GM21423 (cell line): ENCODE data around the gene NXPH4.

Experiments
- ATAC-seq: cut with Tn5 transposase; IDR thresholded peaks from one replicate; pipeline ENCODE4 v1.9.1; 2021; ENCODE audit warnings: mild to moderate bottlenecking, moderate library complexity; ENCODE audit not compliant: unreplicated experiment

NXPH4 gene

DNA sequence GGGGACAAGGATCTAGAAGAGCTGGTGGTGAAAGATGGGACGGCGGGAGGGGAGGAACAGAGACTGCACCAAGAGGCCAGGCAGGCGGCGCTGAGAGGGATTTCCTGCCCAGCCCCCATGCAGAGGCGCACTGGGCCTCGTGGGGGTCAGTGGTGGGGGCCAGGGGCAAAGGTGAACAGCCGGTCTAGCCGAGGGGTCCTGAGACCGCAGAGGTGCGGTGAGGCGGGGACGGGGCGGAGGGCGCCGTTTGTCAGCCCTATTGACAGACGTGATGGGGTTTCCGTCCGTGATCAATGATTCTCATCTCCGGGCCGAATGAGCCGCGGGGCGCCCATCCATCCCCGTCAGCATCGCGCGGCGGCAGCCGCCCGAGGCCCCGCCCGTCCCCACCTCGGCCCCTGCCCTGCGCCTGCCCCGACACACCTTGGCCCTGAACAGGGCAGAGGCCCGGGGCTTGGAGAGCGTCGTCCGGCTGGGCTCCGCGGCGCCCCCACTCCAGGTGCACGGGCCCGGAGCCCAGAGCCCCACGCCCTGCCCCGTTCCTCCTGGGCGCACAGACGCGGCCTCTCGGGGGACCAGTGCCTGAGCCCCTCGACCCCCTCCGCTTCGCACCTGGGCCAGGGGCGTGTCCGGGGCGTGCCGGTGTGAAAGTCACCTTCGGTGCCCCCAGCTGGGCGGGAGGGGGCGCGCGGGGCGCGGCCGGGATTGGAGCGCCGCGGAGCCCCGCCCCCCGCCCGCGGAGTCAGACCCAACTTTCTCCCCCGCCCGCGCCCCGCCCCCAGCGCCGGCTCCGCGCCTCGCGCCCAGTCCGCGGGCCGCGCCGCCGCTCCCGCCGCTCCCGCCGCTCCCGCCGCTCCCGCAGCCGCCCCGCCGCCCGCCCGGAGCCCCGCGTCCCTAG, at the start of gene NXPH4:
Gene NXPH4, plus strand, starts transcription at position 781 of the 898 bp plus-strand sequence. CDS start 176 bp downstream, outside the sequence.
- no peak for ATAC-seq

DNA sequence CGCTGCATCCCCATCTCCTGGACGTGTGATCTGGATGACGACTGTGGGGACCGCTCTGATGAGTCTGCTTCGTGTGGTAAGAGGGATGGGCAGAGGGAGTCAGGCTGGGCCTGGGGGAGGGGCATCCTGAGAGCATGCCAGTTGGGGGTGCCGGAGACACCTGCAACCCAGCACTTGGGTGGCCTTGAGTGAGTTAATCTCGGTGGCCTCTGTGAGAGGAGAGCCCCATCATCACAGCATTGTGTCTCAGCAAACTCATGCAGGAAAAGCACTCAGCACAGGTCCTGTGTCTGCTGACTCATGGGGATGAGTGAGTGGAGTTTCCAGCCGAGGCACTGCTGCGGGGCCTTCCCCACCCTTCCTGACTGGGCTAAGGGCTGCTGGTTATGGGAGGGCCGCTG, 49.6 kb upstream of the NXPH4 start:
- ATAC-seq = no peak

DNA sequence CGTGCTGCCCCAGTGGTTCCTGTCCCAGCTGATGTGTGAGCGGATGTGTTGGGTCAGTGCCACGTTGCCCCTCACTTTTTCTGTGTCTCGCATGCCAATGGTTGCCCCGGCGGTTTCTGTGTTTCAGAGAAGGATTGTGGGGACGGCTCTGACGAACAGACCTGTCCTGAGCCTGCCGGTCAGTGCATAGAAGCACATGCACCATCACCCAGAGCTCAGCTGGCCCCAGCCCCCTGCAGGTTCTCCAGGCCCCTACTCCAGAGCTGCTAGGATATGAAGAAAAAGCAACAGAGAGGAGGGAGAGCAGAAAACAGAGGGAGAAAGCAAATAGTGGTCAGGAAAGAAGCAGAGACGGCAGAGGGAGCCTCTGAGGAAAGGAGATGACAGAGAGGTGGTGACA, 48.5 kb upstream of the NXPH4 start:
- no peak for ATAC-seq

DNA sequence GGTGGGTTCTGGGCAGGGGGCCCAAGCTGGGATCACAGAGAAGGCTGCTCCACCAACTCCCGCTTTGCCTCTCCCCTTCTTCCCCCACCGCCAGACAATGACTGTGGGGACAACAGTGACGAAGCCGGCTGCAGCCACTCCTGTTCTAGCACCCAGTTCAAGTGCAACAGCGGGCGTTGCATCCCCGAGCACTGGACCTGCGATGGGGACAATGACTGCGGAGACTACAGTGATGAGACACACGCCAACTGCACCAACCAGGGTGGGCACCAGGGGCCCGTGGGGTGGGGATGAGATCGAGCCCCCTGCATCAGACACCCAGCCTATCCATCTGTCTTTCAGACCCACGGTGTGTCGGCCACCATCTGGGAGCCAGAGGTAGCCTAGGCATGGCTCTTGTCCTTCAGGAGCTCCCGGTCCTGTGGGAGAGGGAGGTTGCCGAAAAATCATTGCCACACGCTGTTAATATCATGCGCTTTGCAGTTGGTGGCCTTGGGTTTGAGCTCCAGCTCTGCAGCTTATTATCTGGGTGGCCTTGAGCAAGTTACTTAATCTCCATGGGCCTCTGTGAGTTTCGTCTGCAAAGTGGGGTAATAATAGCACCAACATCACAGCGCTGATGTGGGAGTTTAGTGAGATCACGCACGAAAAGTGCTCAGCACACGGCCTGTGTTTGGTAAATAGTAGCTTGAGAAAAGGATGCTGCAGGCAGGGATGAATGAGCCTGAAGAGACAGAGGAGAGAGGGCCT, 47.4 kb upstream of the NXPH4 start:
- ATAC-seq = no peak

DNA sequence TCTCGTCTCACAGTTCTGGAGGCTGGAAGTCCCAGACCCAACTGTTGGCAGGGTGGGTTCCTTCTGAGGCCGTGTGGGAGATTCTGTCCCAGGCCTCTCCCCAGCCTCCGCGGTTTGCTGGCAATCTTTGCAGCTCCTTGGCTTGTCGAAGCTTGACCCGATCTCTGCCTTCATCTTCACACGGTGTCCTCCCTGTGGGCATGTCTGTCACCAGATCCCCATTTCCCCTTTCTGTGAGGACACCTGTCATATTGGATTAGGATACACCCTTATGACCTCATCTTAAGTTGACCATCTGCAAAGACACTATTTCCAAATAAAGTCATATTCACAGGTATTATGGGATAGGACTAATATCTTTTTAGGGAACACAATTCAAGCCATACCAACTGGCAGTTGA, 46.6 kb upstream of the NXPH4 start:
- no peak for ATAC-seq

DNA sequence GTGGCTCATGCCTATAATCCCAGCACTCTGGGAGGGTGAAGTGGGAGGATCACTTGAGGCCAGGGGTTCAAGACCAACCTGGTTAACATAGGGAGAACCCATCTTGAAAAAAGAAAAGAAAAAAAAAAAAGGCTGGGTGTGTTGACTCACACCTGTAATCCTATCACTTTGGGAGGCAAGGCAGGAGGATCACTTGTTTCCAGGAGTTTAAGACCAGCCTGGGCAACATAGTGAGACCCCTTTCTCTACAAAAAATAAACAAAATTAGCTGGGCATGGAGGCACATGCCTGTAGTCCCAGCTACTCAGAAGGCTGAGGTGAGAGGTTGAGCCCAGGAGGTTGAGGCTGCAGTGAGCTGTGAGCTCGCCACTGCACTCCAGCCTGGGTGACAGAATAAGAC, 46.2 kb upstream of the NXPH4 start:
- ATAC-seq = no peak

DNA sequence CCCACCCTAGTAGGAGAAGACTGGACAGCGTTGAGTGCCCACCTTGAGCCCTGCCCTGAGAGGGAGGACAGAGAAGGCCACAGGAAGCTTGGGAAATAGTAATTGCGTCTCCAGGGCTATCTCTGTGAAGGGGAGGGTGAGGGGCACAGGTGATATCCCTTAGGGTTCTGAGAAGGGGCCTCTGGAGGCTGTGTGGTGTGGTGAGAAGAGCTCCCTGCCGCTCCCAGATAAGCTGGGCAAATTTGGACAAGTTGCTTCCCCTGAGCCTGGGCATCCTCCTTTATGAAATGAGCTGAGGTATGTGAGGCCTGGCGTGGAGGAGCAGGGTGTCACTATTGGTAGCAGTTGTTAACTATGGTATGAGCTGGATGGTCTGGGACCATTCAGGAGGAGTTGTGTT, 45.7 kb upstream of the NXPH4 start:
- no peak for ATAC-seq

DNA sequence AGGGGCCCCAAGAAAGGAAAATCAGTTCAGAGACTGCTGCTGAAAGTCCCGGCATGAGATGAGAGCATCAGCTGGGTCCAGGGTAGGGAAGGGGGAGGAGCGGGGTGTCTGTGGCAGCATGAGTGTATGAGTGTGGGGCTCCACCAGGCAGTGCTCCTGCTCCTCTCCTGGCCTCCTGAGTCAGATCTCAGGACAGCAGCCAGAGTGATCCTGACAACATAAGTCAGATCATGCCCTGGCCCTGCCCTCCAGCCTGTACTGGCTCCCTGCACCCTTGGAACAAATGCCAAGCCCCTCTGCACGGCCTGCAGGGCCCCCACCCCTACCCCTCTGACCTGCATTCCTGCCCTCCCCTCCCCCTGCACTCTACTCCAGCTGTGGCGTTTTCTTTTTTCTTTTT, 44.9 kb upstream of the NXPH4 start:
- no peak for ATAC-seq

DNA sequence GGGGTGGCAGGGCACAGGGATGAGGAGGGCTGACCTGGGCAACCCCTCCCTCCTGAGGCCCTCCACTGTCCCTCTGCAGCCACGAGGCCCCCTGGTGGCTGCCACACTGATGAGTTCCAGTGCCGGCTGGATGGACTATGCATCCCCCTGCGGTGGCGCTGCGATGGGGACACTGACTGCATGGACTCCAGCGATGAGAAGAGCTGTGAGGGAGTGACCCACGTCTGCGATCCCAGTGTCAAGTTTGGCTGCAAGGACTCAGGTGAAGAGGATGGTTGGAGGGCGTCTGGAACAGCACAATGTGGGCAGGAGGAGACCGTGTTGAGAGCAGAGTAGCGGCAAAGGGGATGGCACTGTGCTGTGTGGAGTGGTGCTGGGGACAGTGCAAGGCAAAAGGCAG, 43.5 kb upstream of the NXPH4 start:
- ATAC-seq = no peak

DNA sequence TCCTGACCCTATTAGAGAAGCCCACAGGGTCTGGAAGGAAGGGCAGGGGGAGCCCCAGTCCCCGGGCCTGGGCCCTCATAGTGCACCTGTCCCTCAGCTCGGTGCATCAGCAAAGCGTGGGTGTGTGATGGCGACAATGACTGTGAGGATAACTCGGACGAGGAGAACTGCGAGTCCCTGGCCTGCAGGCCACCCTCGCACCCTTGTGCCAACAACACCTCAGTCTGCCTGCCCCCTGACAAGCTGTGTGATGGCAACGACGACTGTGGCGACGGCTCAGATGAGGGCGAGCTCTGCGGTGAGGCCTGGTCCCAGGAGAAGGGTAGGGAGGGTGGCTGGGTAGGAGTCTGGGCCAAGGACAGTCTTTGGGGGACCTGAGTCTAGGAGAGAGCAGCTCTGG, 42.9 kb upstream of the NXPH4 start:
- no peak for ATAC-seq

DNA sequence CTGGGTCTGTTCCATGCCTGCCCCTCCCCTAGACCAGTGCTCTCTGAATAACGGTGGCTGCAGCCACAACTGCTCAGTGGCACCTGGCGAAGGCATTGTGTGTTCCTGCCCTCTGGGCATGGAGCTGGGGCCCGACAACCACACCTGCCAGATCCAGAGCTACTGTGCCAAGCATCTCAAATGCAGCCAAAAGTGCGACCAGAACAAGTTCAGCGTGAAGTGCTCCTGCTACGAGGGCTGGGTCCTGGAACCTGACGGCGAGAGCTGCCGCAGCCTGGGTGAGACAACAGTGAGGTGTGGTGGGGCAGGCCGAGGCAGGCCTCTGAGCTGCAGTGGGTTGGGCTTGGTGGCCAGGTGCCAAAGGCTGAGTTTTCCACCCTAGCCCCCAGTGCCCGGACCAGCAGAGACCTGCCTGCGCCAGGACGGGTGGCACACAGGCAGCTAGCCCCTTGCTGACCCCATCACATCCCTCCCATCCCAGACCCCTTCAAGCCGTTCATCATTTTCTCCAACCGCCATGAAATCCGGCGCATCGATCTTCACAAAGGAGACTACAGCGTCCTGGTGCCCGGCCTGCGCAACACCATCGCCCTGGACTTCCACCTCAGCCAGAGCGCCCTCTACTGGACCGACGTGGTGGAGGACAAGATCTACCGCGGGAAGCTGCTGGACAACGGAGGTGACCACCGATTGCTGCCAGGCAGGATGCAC, 41.0 kb upstream of the NXPH4 start:
- no peak for ATAC-seq

DNA sequence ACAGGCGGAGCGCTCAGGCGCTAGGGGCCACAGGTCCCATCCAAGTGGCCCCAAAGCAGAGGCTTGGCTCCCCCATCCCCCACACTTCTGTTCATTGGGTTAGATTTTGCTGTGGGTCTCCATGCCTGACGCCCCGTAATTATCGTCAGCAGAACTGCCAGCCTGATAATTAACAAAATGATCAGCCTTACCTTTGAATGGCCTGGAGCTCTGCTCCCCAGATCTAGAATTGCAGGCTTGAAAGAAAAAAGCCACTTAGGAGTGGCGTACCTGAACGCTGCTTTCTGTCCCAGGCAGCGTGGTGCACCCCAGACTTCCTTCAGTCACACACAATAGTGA, 40.5 kb upstream of the NXPH4 start:
- no peak for ATAC-seq

DNA sequence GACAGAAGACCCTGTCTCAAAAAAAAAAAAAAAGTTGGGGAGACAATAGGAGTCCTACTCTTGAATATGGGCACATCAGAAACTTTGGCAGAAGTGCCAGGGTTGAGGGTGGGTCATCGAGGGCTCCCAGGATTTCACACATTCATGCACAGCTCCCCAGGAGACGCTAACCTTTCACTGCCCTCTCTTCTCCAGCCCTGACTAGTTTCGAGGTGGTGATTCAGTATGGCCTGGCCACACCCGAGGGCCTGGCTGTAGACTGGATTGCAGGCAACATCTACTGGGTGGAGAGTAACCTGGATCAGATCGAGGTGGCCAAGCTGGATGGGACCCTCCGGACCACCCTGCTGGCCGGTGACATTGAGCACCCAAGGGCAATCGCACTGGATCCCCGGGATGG, 39.7 kb upstream of the NXPH4 start:
- ATAC-seq = no peak

DNA sequence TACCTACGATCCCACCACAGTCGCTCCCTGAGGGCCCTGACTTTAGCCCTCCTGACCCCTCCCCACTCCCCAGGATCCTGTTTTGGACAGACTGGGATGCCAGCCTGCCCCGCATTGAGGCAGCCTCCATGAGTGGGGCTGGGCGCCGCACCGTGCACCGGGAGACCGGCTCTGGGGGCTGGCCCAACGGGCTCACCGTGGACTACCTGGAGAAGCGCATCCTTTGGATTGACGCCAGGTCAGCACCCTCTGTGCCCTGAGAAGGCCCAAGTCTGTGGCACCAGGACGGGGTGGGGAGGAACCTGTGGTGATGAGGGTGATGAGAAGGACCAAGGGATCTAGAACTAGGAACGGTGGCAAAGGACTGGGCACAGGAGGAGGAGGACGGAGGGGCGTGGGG, 39.2 kb upstream of the NXPH4 start:
- no peak for ATAC-seq

DNA sequence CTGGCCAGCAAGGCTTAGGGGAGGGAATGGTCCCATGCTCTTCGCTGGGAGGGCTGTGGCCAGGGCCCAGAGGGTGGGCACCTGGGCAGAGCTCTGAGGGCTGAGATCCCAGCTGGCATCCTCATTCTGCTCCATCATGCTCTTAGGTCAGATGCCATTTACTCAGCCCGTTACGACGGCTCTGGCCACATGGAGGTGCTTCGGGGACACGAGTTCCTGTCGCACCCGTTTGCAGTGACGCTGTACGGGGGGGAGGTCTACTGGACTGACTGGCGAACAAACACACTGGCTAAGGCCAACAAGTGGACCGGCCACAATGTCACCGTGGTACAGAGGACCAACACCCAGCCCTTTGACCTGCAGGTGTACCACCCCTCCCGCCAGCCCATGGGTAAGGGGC, 38.4 kb upstream of the NXPH4 start:
- no peak for ATAC-seq

DNA sequence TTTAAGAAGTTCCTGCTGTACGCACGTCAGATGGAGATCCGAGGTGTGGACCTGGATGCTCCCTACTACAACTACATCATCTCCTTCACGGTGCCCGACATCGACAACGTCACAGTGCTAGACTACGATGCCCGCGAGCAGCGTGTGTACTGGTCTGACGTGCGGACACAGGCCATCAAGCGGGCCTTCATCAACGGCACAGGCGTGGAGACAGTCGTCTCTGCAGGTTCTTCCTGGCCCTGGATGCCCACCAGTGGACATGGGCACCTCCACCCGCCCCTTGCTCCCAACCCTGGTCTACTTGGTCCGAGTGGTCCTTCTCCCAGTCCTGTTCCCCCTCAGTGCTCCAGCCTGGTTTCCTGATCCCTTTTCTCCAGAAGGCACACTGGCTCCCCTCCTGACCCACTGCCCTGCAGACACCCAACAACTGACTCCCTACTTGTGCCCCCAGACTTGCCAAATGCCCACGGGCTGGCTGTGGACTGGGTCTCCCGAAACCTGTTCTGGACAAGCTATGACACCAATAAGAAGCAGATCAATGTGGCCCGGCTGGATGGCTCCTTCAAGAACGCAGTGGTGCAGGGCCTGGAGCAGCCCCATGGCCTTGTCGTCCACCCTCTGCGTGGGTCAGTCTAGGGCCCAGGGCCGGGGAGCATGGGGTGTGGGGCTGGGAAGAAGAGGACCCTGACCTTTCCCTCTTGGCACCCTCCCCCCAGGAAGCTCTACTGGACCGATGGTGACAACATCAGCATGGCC, 37.1 kb upstream of the NXPH4 start:
- ATAC-seq = no peak

DNA sequence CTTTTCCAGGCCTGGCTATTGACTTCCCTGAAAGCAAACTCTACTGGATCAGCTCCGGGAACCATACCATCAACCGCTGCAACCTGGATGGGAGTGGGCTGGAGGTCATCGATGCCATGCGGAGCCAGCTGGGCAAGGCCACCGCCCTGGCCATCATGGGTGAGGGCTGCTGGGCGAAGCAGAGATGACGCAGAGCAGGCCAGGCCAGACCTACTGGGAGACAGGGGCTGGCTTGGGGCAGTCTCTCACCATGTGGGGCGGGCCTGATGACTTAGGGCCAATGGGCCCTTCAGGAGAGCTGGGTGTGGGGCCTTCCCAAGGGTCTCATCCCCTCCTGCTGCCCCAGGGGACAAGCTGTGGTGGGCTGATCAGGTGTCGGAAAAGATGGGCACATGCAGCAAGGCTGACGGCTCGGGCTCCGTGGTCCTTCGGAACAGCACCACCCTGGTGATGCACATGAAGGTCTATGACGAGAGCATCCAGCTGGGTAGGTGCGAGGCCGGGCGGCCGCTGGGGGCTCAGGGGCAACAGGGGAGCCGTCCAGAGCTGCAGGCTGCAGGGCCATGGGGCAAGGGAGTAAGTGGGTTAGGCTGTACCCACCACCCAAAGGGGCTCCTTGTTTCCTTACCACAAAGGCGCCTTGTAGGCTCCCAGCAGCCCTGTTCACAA, 36.1 kb upstream of the NXPH4 start:
- no peak for ATAC-seq

DNA sequence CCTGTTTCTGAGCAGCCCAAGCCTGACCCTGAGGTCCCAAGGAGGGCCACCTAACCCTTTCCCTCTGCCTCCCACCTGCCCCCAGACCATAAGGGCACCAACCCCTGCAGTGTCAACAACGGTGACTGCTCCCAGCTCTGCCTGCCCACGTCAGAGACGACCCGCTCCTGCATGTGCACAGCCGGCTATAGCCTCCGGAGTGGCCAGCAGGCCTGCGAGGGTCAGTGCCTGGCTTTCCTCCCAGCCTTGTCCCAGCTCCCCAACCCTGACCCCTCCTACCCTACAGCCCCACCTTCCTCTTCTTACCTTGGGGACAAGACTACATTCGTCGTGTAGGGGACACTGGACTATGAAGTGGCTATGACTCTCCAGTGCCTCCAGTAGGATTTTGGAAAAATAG, 35.5 kb upstream of the NXPH4 start:
- no peak for ATAC-seq

DNA sequence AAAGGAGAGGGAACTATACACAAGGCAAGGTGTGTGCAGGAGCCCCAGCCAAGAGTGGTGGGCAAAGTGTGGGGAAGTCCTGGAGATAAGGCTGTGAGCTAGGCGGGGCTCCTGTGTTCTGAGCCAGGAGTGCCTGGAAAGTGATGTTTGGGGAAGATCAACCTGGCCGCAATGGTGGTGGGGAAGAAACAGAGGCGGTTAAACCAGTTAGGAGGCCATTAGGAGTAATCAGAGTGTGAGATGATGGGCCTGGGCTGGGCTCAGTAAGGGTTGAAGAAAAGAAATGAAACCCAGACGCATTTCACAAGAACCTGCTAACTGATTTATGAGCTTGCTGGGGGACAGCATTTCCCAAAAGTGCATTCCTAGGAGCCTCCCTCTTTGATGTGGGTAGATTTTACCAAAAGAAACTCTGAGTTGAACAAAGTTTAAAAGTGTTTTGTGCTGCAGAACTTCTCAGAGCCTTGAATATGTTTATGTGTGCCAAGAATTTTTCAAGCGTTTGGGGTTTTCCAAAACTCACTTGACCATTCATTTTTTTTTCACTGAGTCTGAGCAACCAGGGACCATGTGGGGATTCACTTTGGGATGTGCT, 34.9 kb upstream of the NXPH4 start:
- ATAC-seq = no peak

DNA sequence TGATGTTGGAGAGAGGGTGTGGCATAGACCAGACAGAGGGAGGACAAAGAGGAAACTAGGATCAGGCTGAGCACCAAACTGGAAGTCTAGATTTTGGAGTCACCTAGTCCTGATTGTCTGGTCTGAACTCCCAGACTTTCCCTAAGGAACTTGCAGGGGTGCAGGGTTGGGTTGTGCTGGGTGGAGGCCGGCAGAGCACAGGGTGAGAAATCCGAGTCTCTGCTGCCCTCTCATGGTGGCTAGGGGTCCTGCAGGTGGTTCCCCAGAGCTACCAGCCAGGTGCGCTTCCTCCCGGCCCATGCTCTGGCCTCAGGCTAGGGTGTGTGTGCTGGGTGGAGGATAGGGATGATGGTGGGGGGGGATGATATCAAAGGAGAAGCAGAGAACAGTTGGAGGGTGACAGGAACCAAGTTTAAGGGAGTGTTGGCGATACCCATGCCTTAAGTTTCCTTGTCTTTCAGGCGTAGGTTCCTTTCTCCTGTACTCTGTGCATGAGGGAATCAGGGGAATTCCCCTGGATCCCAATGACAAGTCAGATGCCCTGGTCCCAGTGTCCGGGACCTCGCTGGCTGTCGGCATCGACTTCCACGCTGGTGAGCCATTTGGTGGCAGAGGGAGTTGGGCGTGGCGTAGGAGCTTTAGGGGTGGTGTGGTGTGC, 33.5 kb upstream of the NXPH4 start:
- peak; percentile 83 for ATAC-seq
